ENCODE data around the gene EYA2. TPM values are rescaled to one million over a fixed set of nuclear protein-coding genes. Genes with fewer than 3 reads are reported as not detected.

Gene EYA2
- total RNA-seq, 1 experiment from 2014 or later: 0.74 TPM

- Histone ChIP-seq H4K5ac (ENCODE audit: insufficient read length, low read depth, low read length) (no peak overlapping the region), H3K4me1 (ENCODE audit: insufficient read depth, low read length) (no peaks in the 10 kb centered on the region), H3K79me2 (ENCODE audit: insufficient read depth, low read length) (no peaks in the 10 kb centered on the region), H3K23ac (ENCODE audit: insufficient read length, low read depth, low read length) (no peak overlapping the region), H3K9me3 (ENCODE audit: control insufficient read depth, low read depth, low read length) (no peaks in the 10 kb centered on the region), H3K4me2 (ENCODE audit: insufficient read depth, insufficient read length, low read length) (no peak overlapping the region), H3K9ac (ENCODE audit: extremely low read depth, insufficient read length, low read length) (no peak overlapping the region), H3K23me2 (ENCODE audit: insufficient read length, low read depth, low read length, poor library complexity, severe bottlenecking) (no peaks in the 10 kb centered on the region), H3K4ac (ENCODE audit: low read depth, low read length) (no peak overlapping the region), H3K56ac (ENCODE audit: insufficient read length, low read depth, low read length) (no peak overlapping the region), H4K20me1 (ENCODE audit: control insufficient read depth, insufficient read depth, insufficient read length) (no peaks in the 10 kb centered on the region), H2BK5ac (ENCODE audit: insufficient read length, low read length) (no peak overlapping the region), H2AFZ (ENCODE audit: low read length) (no peak overlapping the region), H3K14ac (ENCODE audit: insufficient read depth, low read length) (no peak overlapping the region), H2BK20ac (ENCODE audit: low read depth, low read length, poor library complexity, severe bottlenecking) (no peak overlapping the region), H2BK120ac (ENCODE audit: low read depth, low read length, poor library complexity, severe bottlenecking) (no peak overlapping the region), H3K27me3 (ENCODE audit: insufficient read depth, low read length) (no peaks in the 10 kb centered on the region), H2BK12ac (ENCODE audit: insufficient read length, low read depth, low read length) (no peak overlapping the region), H3K18ac (ENCODE audit: insufficient read length, low read depth, low read length) (no peak overlapping the region), H3T11ph (ENCODE audit: low read length) (no peak overlapping the region), H3K27ac (ENCODE audit: insufficient read length, low read depth, low read length) (no peak overlapping the region), H4K8ac (replicated peaks; ENCODE audit: insufficient read length, low read depth, low read length) (no peak overlapping the region), H4K91ac (ENCODE audit: insufficient read length, low read depth, low read length) (no peak overlapping the region), H2AK5ac (ENCODE audit: insufficient read length, low read length) (no peak overlapping the region), H3K79me1 (ENCODE audit: insufficient read depth, low read depth, low read length, poor library complexity, severe bottlenecking) (no peaks in the 10 kb centered on the region), H2BK15ac (ENCODE audit: low read depth, low read length) (no peak overlapping the region)
- no peak for DNase-seq
- no peak overlapping the region for H3K4me3 Mint-ChIP-seq
- no peaks in the 10 kb centered on the region for H3K9me3 Mint-ChIP-seq
- H3K27me3 Mint-ChIP-seq (ENCODE audit: low read depth): no peaks in the 10 kb centered on the region
- H3K27ac Mint-ChIP-seq: peak overlapping the region; percentile 59 to 85 (median 76)
- no peak for TF ChIP-seq CTCF (conservative IDR thresholded peaks at IDR 0.05)
- peaks cover 9 to 28% of the 10 kb centered on the region in 2 experiments for H3K4me1 Mint-ChIP-seq
- no CpG with 5 or more reads among the region's 16 CpGs for WGBS (ENCODE audit: extremely low coverage, insufficient read length, low lambda C conversion rate)
- H3K36me3 Mint-ChIP-seq (ENCODE audit: insufficient read depth in 1 of 3, low read depth in 3 of 3): peaks cover 55 to 91% (median 83%) of the 10 kb centered on the region in 3 experiments
Measured at GRCh38 chr20:47231382-47232039, 336.9 kb downstream of the EYA2 start.
